SH-SY5Y (cell line): ENCODE measurements around the gene RENBP.

Source experiments
- GATA2 ChIP-seq: IDR thresholded peaks from 2 replicates; pipeline ENCODE4 v1.6.1; 2011; ENCODE audit warnings: mild to moderate bottlenecking, low read depth, low read length
- GATA3 ChIP-seq: IDR thresholded peaks from 2 replicates; pipeline ENCODE4 v1.6.1; 2011; ENCODE audit warnings: low read depth, mild to moderate bottlenecking, low read length, moderate library complexity

Gene RENBP

GRCh38 chrX:153944140-153944799 is at the start of gene RENBP:
TSS of gene RENBP (minus strand) at chrX:153944643. CDS start at chrX:153944610, 33 bp downstream.
- TF ChIP-seq GATA3 = no peak

GRCh38 chrX:153993978-153994377 is 49.5 kb upstream of the RENBP start:
- TF ChIP-seq GATA3 (no peak), GATA2 (no peak)

- no peak for TF ChIP-seq GATA3
- no peak for TF ChIP-seq GATA2
Observed at GRCh38 chrX:153993079-153993478, 48.6 kb upstream of the RENBP start.

GRCh38 chrX:153992180-153992579 is 47.7 kb upstream of the RENBP start:
- TF ChIP-seq GATA2 = no peak
- no peak for TF ChIP-seq GATA3

- no peak for TF ChIP-seq GATA3
- TF ChIP-seq GATA2 = no peak
Observed at GRCh38 chrX:153991013-153991580, 46.7 kb upstream of the RENBP start.

GRCh38 chrX:153989973-153990655 is 45.7 kb upstream of the RENBP start:
- TF ChIP-seq GATA3 = no peak
- no peak for TF ChIP-seq GATA2

- TF ChIP-seq GATA2 (no peak), GATA3 (no peak)
Observed at GRCh38 chrX:153988493-153988892, 44.0 kb upstream of the RENBP start.

- no peak for TF ChIP-seq GATA3
- TF ChIP-seq GATA2 = no peak
Observed at GRCh38 chrX:153984351-153985178, 40.1 kb upstream of the RENBP start.

- TF ChIP-seq GATA3 = no peak
- no peak for TF ChIP-seq GATA2
Observed at GRCh38 chrX:153983321-153983801, 38.9 kb upstream of the RENBP start.

- no peak for TF ChIP-seq GATA3
- no peak for TF ChIP-seq GATA2
Observed at GRCh38 chrX:153981771-153982533, 37.5 kb upstream of the RENBP start.

GRCh38 chrX:153981231-153981630 is 36.8 kb upstream of the RENBP start:
- TF ChIP-seq GATA3 = no peak
- TF ChIP-seq GATA2 = no peak

GRCh38 chrX:153974726-153975286 is 30.4 kb upstream of the RENBP start:
- TF ChIP-seq GATA2 = no peak
- no peak for TF ChIP-seq GATA3

- TF ChIP-seq GATA2 (no peak), GATA3 (no peak)
Observed at GRCh38 chrX:153974003-153974725, 29.7 kb upstream of the RENBP start.
